HCT116 (cell line): Measurements from ENCODE around the gene RAB4B.

ENCODE experiments used
- CTCF ChIP-seq, 3 experiments: fragments of 200-600 bp in 1 of 3; sonication (generic) in 1 of 3; IDR thresholded peaks in 2 of 3; conservative IDR thresholded peaks in 1 of 3; 2 replicates each; pipeline ENCODE4 v1.5.1; 2012 to 2017; ENCODE audit warnings: low read depth in 2 of 3, low read length in 2 of 3, antibody characterized with exemption in 1 of 3, borderline replicate concordance in 1 of 3, control low read depth in 1 of 3, mild to moderate bottlenecking in 1 of 3, mixed read lengths in 1 of 3, mixed run types in 1 of 3, moderate library complexity in 1 of 3; ENCODE audit not compliant: insufficient read depth in 1 of 3
- EZH2 ChIP-seq: fragments of 200-600 bp; sonication (generic); IDR thresholded peaks from 2 replicates; pipeline ENCODE4 v1.6.1; 2017; ENCODE audit warnings: antibody characterized with exemption, mixed run types
- MAX ChIP-seq: IDR thresholded peaks from 2 replicates; pipeline ENCODE4 v1.6.1; 2012
- POLR2A ChIP-seq: IDR thresholded peaks from 2 replicates; pipeline ENCODE4 v1.7.0; 2011; ENCODE audit warnings: borderline replicate concordance; ENCODE audit not compliant: insufficient read depth, insufficient read length; ENCODE audit errors: extremely low read depth
- REST ChIP-seq: IDR thresholded peaks from 2 replicates; pipeline ENCODE4 v1.6.1; 2012; ENCODE audit warnings: low read depth
- SIN3A ChIP-seq: IDR thresholded peaks from 2 replicates; pipeline ENCODE4 v1.6.1; 2012; ENCODE audit warnings: low read depth
- SP1 ChIP-seq: IDR thresholded peaks from 2 replicates; pipeline ENCODE4 v1.6.1; 2012; ENCODE audit warnings: low read depth
- YY1 ChIP-seq: IDR thresholded peaks from 2 replicates; pipeline ENCODE4 v1.6.1; 2011; ENCODE audit warnings: low read length, low read depth, moderate library complexity, mild to moderate bottlenecking; ENCODE audit not compliant: insufficient replicate concordance; ENCODE audit errors: extremely low read depth
- ZNF274 ChIP-seq: fragments of 200-500 bp; sonication (Bioruptor generic); IDR thresholded peaks from 2 replicates; pipeline ENCODE4 v1.6.1; 2014; ENCODE audit warnings: mild to moderate bottlenecking, low read depth, low read length, inconsistent platforms
- TF ChIP-seq, protein P1 (sequence below): IDR thresholded peaks from 2 replicates; pipeline ENCODE4 v1.6.1; 2012

DNA sequence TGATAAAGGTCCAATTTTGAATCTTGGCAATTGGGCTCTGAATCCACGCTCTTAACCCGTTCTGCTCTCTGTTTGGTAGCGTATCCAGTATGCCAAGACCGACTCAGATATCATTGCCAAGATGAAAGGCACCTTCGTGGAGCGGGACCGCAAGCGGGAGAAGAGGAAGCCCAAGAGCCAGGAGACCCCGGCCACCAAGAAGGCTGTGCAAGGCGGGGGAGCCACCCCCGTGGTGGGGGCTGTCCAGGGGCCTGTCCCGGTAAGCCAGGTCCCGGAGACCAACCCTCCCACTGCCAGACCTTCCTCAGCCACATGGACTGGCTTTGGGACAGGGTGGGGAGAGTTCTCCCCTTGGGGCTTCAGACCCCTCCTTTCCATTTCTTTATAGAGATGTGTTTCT, 18.7 kb upstream of the RAB4B start:
- TF ChIP-seq CTCF (IDR thresholded peaks at IDR 0.05 in 2 of 3, conservative IDR thresholded peaks at IDR 0.05 in 1 of 3; ENCODE audit: borderline replicate concordance in 1 of 3, insufficient read depth in 1 of 3, low read depth in 2 of 3, low read length in 2 of 3) = no peak
- TF ChIP-seq EZH2 = no peak
- TF ChIP-seq YY1 = no peak
- no peak for TF ChIP-seq SIN3A
- TF ChIP-seq ZNF274 = no peak
- no peak for TF ChIP-seq SP1
- no peak for TF ChIP-seq MAX
- no peak for TF ChIP-seq POLR2A
- TF ChIP-seq, protein P1, sequence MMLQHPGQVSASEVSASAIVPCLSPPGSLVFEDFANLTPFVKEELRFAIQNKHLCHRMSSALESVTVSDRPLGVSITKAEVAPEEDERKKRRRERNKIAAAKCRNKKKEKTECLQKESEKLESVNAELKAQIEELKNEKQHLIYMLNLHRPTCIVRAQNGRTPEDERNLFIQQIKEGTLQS = no peak
- no peak for TF ChIP-seq REST
